Neural cell (in vitro differentiated cells): ENCODE results near the gene SLC6A19. TPM values are rescaled to one million over a fixed set of nuclear protein-coding genes. Genes with fewer than 3 reads are reported as not detected.

ENCODE experiments used
- H2AFZ ChIP-seq: fragments of 200-600, 300-800 bp; sonication (generic), shearing (Covaris generic); 2 replicates; pipeline ENCODE4 v1.6.0; 2014; ENCODE audit warnings: low read depth, mild to moderate bottlenecking, antibody characterized with exemption, low read length, moderate library complexity
- H3F3A ChIP-seq: fragments of 200-600 bp; shearing (Covaris generic); 2 replicates; pipeline ENCODE4 v1.6.1; 2016; ENCODE audit warnings: mild to moderate bottlenecking, moderate library complexity, mixed read lengths, antibody characterized with exemption, low read length; ENCODE audit not compliant: insufficient read depth, poor library complexity, severe bottlenecking
- H3K27ac ChIP-seq: fragments of 200-600, 300-800 bp; sonication (generic), shearing (Covaris generic); 2 replicates; pipeline ENCODE4 v1.5.1; 2014; ENCODE audit warnings: mild to moderate bottlenecking, low read length, moderate library complexity
- H3K27me3 ChIP-seq: fragments of 300-800, 200-600 bp; sonication (generic), shearing (Covaris generic); 2 replicates; pipeline ENCODE4 v1.6.0; 2014; ENCODE audit warnings: mild to moderate bottlenecking, low read depth, low read length, moderate library complexity; ENCODE audit not compliant: insufficient read depth
- H3K36me3 ChIP-seq: fragments of 300-800, 200-600 bp; sonication (generic), shearing (Covaris generic); 2 replicates; pipeline ENCODE4 v1.5.1; 2014; ENCODE audit warnings: mild to moderate bottlenecking, antibody characterized with exemption, low read length, moderate library complexity; ENCODE audit not compliant: insufficient read depth
- H3K4me2 ChIP-seq: fragments of 300-800, 200-600 bp; sonication (generic), shearing (Covaris generic); 2 replicates; pipeline ENCODE4 v1.6.0; 2014; ENCODE audit warnings: mild to moderate bottlenecking, low read length
- H3K4me3 ChIP-seq: fragments of 300-800, 200-600 bp; sonication (generic), shearing (Covaris generic); 2 replicates; pipeline ENCODE4 v1.5.1; 2014; ENCODE audit warnings: mild to moderate bottlenecking, low read length, moderate library complexity
- H3K79me2 ChIP-seq: fragments of 200-600 bp; shearing (Covaris generic); replicated peaks from 2 replicates; pipeline ENCODE4 v1.6.0; 2014; ENCODE audit warnings: mild to moderate bottlenecking, low read length, moderate library complexity; ENCODE audit not compliant: insufficient read depth
- H3K9ac ChIP-seq: fragments of 300-800, 200-600 bp; sonication (generic), shearing (Covaris generic); 2 replicates; pipeline ENCODE4 v1.6.1; 2016; ENCODE audit warnings: mild to moderate bottlenecking, low read length, mixed read lengths
- H3K9me2 ChIP-seq: fragments of 200-600 bp; shearing (Covaris generic); 2 replicates; pipeline ENCODE4 v1.6.1; 2016; ENCODE audit warnings: mild to moderate bottlenecking, low read length, mixed read lengths; ENCODE audit not compliant: insufficient read depth
- H3K9me3 ChIP-seq: fragments of 200-600, 300-800 bp; sonication (generic), shearing (Covaris generic); 2 replicates; pipeline ENCODE4 v1.6.1; 2016; ENCODE audit warnings: mild to moderate bottlenecking, mixed run types, low read length, moderate library complexity, mixed read lengths
- H4K20me1 ChIP-seq: fragments of 200-600 bp; shearing (Covaris generic); 2 replicates; pipeline ENCODE4 v1.6.1; 2016; ENCODE audit warnings: mild to moderate bottlenecking, mixed run types; ENCODE audit not compliant: insufficient read depth
- EP300 ChIP-seq: fragments of 450-650 bp; conservative IDR thresholded peaks from 2 replicates; pipeline ENCODE4 v1.6.1; 2014; ENCODE audit warnings: antibody characterized with exemption, mild to moderate bottlenecking, moderate library complexity; ENCODE audit not compliant: poor library complexity, severe bottlenecking
- EZH2 ChIP-seq: fragments of 200-600, 300-800 bp; shearing (Covaris generic), sonication (generic); IDR thresholded peaks from 2 replicates; pipeline ENCODE4 v1.6.1; 2014; ENCODE audit warnings: antibody characterized with exemption, low read length, borderline replicate concordance, mild to moderate bottlenecking; ENCODE audit not compliant: insufficient read depth, poor library complexity, severe bottlenecking
- MXI1 ChIP-seq: fragments of 450-650 bp; conservative IDR thresholded peaks from 2 replicates; pipeline ENCODE4 v1.6.1; 2014; ENCODE audit warnings: antibody characterized with exemption, mild to moderate bottlenecking; ENCODE audit not compliant: poor library complexity, severe bottlenecking
- POLR2AphosphoS5 ChIP-seq: IDR thresholded peaks from 2 replicates; pipeline ENCODE4 v1.6.1; 2012
- RAD21 ChIP-seq: fragments of 450-650 bp; conservative IDR thresholded peaks from 2 replicates; pipeline ENCODE4 v1.6.1; 2014; ENCODE audit warnings: antibody characterized with exemption, mild to moderate bottlenecking, moderate library complexity
- SMC3 ChIP-seq: fragments of 450-650 bp; conservative IDR thresholded peaks from 2 replicates; pipeline ENCODE4 v1.6.1; 2014; ENCODE audit warnings: antibody characterized with exemption, mild to moderate bottlenecking, moderate library complexity; ENCODE audit not compliant: poor library complexity
- TAF1 ChIP-seq: IDR thresholded peaks from 2 replicates; pipeline ENCODE4 v1.6.1; 2012; ENCODE audit warnings: low read depth
- polyA plus RNA-seq: library from polyadenylated mRNA; depleted of rRNA; stranded (reverse); fragments of >200 nt; gene quantifications from 2 replicates; pipeline ENCODE4 v1.2.3, GENCODE V29; 2014
- TF ChIP-seq, protein P1 (sequence below): IDR thresholded peaks from 2 replicates; pipeline ENCODE4 v1.6.1; 2012; ENCODE audit warnings: borderline replicate concordance
- TF ChIP-seq, protein P2 (sequence below): fragments of 450-650 bp; IDR thresholded peaks from 2 replicates; pipeline ENCODE4 v1.5.1; 2014; ENCODE audit warnings: antibody characterized with exemption, mild to moderate bottlenecking, moderate library complexity; ENCODE audit not compliant: poor library complexity, severe bottlenecking

The SLC6A19 gene
- polyA plus RNA-seq, 1 donor from 2014 or later, result not detected

DNA sequence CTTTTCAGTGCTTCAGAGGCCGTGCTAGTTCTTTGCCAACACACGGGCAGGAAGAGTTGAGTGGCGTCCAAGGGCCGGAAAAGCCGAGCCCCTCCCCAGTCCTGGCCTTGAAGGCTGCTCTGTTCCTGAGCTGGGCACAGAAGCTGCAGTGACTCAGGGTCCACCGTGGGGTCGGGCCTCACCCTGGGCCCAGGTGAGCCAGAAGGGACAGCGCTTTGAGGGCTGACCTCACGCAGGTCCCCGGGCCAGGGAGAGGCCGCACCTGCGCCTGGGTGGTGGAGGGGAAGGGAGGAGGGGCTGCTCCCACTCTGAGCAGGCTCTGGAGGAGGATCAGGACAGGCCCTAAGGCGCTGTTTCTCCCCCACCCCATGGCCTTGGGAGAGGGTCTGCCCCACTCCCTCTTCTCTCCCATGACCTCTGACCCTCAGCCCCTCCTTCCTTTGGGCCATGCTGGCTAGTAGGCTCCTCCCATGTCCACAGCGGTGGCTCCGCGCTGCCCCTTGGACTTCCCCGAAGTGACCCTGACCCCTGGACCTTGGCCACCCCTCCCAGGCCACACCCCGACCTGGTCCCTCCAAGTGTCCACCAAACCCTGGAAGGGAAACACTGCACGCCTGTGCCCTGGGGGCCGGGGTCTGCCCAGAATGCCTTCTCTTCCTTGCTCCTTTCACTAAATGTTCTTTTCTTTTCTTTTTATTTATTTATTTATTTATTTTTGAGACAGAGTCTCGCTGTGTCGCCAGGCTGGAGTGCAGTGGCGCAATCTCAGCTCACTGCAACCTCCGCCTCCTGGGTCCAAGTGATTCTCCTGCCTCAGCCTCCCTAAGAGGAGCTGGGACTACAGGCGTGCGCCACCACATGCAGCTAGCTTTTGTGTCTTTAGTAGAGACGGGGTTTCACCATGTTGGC lies 19.7 kb upstream of the SLC6A19 start:
- Histone ChIP-seq H3K4me3 (no peak overlapping the region), H2AFZ (no peak overlapping the region), H3K9me2 (no peaks in the 10 kb centered on the region), H3K79me2 (no peaks in the 10 kb centered on the region), H3K27ac (no peak overlapping the region), H3K9me3 (no peaks in the 10 kb centered on the region), H3K9ac (no peak overlapping the region), H3K27me3 (no peaks in the 10 kb centered on the region), H3F3A (no peaks in the 10 kb centered on the region), H4K20me1 (no peaks in the 10 kb centered on the region), H3K4me2 (no peak overlapping the region), H3K36me3 (no peaks in the 10 kb centered on the region)
- TF ChIP-seq SMC3, result no peak
- TF ChIP-seq POLR2AphosphoS5, result no peak
- TF ChIP-seq, protein P1, sequence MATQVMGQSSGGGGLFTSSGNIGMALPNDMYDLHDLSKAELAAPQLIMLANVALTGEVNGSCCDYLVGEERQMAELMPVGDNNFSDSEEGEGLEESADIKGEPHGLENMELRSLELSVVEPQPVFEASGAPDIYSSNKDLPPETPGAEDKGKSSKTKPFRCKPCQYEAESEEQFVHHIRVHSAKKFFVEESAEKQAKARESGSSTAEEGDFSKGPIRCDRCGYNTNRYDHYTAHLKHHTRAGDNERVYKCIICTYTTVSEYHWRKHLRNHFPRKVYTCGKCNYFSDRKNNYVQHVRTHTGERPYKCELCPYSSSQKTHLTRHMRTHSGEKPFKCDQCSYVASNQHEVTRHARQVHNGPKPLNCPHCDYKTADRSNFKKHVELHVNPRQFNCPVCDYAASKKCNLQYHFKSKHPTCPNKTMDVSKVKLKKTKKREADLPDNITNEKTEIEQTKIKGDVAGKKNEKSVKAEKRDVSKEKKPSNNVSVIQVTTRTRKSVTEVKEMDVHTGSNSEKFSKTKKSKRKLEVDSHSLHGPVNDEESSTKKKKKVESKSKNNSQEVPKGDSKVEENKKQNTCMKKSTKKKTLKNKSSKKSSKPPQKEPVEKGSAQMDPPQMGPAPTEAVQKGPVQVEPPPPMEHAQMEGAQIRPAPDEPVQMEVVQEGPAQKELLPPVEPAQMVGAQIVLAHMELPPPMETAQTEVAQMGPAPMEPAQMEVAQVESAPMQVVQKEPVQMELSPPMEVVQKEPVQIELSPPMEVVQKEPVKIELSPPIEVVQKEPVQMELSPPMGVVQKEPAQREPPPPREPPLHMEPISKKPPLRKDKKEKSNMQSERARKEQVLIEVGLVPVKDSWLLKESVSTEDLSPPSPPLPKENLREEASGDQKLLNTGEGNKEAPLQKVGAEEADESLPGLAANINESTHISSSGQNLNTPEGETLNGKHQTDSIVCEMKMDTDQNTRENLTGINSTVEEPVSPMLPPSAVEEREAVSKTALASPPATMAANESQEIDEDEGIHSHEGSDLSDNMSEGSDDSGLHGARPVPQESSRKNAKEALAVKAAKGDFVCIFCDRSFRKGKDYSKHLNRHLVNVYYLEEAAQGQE, result no peak
- no peak for TF ChIP-seq EZH2
- TF ChIP-seq, protein P2, sequence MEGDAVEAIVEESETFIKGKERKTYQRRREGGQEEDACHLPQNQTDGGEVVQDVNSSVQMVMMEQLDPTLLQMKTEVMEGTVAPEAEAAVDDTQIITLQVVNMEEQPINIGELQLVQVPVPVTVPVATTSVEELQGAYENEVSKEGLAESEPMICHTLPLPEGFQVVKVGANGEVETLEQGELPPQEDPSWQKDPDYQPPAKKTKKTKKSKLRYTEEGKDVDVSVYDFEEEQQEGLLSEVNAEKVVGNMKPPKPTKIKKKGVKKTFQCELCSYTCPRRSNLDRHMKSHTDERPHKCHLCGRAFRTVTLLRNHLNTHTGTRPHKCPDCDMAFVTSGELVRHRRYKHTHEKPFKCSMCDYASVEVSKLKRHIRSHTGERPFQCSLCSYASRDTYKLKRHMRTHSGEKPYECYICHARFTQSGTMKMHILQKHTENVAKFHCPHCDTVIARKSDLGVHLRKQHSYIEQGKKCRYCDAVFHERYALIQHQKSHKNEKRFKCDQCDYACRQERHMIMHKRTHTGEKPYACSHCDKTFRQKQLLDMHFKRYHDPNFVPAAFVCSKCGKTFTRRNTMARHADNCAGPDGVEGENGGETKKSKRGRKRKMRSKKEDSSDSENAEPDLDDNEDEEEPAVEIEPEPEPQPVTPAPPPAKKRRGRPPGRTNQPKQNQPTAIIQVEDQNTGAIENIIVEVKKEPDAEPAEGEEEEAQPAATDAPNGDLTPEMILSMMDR, result no peak
- no peak for TF ChIP-seq MXI1
- TF ChIP-seq TAF1, result no peak
- no peak for TF ChIP-seq EP300
- TF ChIP-seq RAD21, result no peak

DNA sequence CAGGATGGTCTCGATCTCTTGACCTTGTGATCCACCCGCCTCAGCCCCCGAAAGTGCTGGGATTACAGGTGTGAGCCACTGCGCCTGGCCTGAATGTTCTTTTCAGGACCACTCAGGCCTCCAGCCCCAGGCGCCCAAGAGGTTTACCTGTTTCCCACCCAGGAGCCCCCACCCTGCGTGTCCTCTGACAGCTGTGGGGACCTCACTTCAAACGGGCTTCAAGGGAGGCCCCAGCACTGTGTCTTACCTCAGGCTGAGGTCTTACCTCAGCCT lies 19.1 kb upstream of the SLC6A19 start:
- H3F3A ChIP-seq, result no peaks in the 10 kb centered on the region
- no peak overlapping the region for H3K9ac ChIP-seq
- H3K36me3 ChIP-seq, result no peaks in the 10 kb centered on the region
- no peak overlapping the region for H3K4me3 ChIP-seq
- no peaks in the 10 kb centered on the region for H3K27me3 ChIP-seq
- H3K27ac ChIP-seq, result no peak overlapping the region
- TF ChIP-seq RAD21 (no peak), EP300 (no peak)
- TF ChIP-seq, protein P2, result no peak
- H2AFZ ChIP-seq, result no peak overlapping the region
- H3K9me3 ChIP-seq, result no peaks in the 10 kb centered on the region
- H4K20me1 ChIP-seq, result no peaks in the 10 kb centered on the region
- H3K4me2 ChIP-seq, result no peak overlapping the region
- H3K9me2 ChIP-seq, result no peaks in the 10 kb centered on the region
- H3K79me2 ChIP-seq, result no peaks in the 10 kb centered on the region
